Natural killer cell (primary cell): ENCODE results near the gene DCTN1. TPM values are rescaled to one million over a fixed set of nuclear protein-coding genes. Genes with fewer than 3 reads are reported as not detected.

Experiments
- ATAC-seq, 3 donors: fragments of 150-1000 bp in 2 of 3; fragments of 200-7000 bp in 1 of 3; cut with Tn5 transposase; 1 replicate in 1 of 3; 2 replicates in 2 of 3; pipeline ENCODE4 v1.10.0; 2021; ENCODE audit warnings: mild to moderate bottlenecking in 2 of 3, moderate library complexity in 2 of 3
- DNase-seq, 2 donors: peaks; one replicate each; pipeline versions ENCODE4 v3.0.0 to v3.0.0-alpha.2; 2013 to 2021; ENCODE audit warnings: mixed read lengths in 1 of 2
- H3K27ac ChIP-seq: one replicate; pipeline ENCODE4 v1.5.1; 2013; ENCODE audit warnings: mild to moderate bottlenecking, low read length
- H3K27me3 ChIP-seq: one replicate; pipeline ENCODE4 v1.6.1; 2013; ENCODE audit warnings: low read length; ENCODE audit not compliant: control insufficient read depth, insufficient read depth
- H3K36me3 ChIP-seq: one replicate; pipeline ENCODE4 v1.6.1; 2013; ENCODE audit warnings: low read length; ENCODE audit not compliant: control insufficient read depth, insufficient read depth
- H3K4me1 ChIP-seq: one replicate; pipeline ENCODE4 v1.6.1; 2013; ENCODE audit warnings: low read length; ENCODE audit not compliant: control insufficient read depth, insufficient read depth
- H3K4me3 ChIP-seq: one replicate; pipeline ENCODE4 v1.5.1; 2013; ENCODE audit warnings: low read length
- H3K9me3 ChIP-seq: one replicate; pipeline ENCODE4 v1.6.1; 2013; ENCODE audit warnings: low read length; ENCODE audit not compliant: control insufficient read depth, insufficient read depth
- H3K27ac Mint-ChIP-seq, 2 donors: one replicate each; pipeline ENCODE4 v1.8.0; 2022; ENCODE audit warnings: mild to moderate bottlenecking in 2 of 2, mixed read lengths in 2 of 2, moderate library complexity in 1 of 2
- H3K27me3 Mint-ChIP-seq, 2 donors: one replicate each; pipeline ENCODE4 v1.8.0; 2022; ENCODE audit warnings: low read depth in 2 of 2, mixed read lengths in 2 of 2
- H3K36me3 Mint-ChIP-seq: one replicate; pipeline ENCODE4 v1.8.0; 2022; ENCODE audit warnings: mixed read lengths
- H3K4me1 Mint-ChIP-seq, 2 donors: one replicate each; pipeline ENCODE4 v1.8.0; 2022; ENCODE audit warnings: mixed read lengths in 2 of 2
- H3K4me3 Mint-ChIP-seq: one replicate; pipeline ENCODE4 v1.8.0; 2022; ENCODE audit warnings: mild to moderate bottlenecking, moderate library complexity, mixed read lengths
- H3K9me3 Mint-ChIP-seq, 2 donors: one replicate each; pipeline ENCODE4 v1.8.0; 2022; ENCODE audit warnings: mixed read lengths in 2 of 2
- WGBS: methylation state at CpG from one replicate; pipeline ENCODE4 v1.1.7; 2013; ENCODE audit warnings: missing lambda C conversion rate; ENCODE audit not compliant: insufficient coverage; 5-methylcytosine and 5-hydroxymethylcytosine counted together
- intact Hi-C: fragments of 100-400 bp; cut with micrococcal nuclease; formaldehyde crosslinking; loops from one replicate; pipeline ENCODE4 v1.14.2; 2022
- total RNA-seq, 4 donors: library from RNA; stranded (reverse); fragments of 120-200 nt in 1 of 4; gene quantifications; one replicate each; pipeline versions ENCODE4 v1.2.3 to v1.2.4, GENCODE V29; 2013 to 2022
- TF ChIP-seq, protein P1 (sequence below): fragments of 200-600 bp; IDR thresholded peaks from one replicate; pipeline ENCODE4 v1.8.0; 2022; ENCODE audit warnings: antibody characterized with exemption

The DCTN1 gene
- total RNA-seq, 3 donors from 2014 or later (not counting 1 experiment from before 2014, with no cell fraction given) = 103 to 116 (median 116) TPM

DNA sequence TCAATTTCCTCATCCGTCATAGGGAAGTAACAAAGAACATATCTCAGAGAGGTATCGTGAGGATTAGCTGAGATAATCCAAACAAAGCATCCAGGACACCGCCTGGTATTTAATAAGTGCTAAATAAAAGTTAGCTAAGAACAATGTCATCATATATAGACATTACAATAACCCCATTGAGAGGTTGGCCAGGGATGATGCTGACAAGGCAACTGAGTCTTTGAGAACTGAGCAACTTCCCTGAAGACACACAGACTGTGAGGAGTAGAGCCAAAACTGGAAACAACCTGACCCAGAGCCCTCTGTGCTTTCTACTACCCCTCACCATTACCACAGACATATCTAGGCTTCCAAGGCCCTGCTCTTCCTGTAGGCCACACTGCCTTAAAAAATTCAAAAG is 1.6 kb upstream of the DCTN1 start:
- Histone ChIP-seq H3K36me3 (peaks cover 18% of the 10 kb centered on the region), H3K27me3 (no peaks in the 10 kb centered on the region), H3K9me3 (no peaks in the 10 kb centered on the region), H3K27ac (no peak overlapping the region), H3K4me1 (peaks cover 20% of the 10 kb centered on the region), H3K4me3 (no peak overlapping the region)
- Mint-ChIP-seq H3K4me3 (no peak overlapping the region), H3K27ac (peak overlapping the region in 1 of 2 donors; percentile 50), H3K36me3 (no peaks in the 10 kb centered on the region), H3K4me1 (peaks cover 46 to 50% of the 10 kb centered on the region in 2 donors), H3K27me3 (no peaks in the 10 kb centered on the region), H3K9me3 (no peaks in the 10 kb centered on the region)
- WGBS = 89% methylated on average over 1 of the region's 3 CpGs
- TF ChIP-seq, protein P1, sequence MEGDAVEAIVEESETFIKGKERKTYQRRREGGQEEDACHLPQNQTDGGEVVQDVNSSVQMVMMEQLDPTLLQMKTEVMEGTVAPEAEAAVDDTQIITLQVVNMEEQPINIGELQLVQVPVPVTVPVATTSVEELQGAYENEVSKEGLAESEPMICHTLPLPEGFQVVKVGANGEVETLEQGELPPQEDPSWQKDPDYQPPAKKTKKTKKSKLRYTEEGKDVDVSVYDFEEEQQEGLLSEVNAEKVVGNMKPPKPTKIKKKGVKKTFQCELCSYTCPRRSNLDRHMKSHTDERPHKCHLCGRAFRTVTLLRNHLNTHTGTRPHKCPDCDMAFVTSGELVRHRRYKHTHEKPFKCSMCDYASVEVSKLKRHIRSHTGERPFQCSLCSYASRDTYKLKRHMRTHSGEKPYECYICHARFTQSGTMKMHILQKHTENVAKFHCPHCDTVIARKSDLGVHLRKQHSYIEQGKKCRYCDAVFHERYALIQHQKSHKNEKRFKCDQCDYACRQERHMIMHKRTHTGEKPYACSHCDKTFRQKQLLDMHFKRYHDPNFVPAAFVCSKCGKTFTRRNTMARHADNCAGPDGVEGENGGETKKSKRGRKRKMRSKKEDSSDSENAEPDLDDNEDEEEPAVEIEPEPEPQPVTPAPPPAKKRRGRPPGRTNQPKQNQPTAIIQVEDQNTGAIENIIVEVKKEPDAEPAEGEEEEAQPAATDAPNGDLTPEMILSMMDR = no peak
- DNase-seq (no peak), ATAC-seq (no peak)
- intact Hi-C loops = no loop called here

DNA sequence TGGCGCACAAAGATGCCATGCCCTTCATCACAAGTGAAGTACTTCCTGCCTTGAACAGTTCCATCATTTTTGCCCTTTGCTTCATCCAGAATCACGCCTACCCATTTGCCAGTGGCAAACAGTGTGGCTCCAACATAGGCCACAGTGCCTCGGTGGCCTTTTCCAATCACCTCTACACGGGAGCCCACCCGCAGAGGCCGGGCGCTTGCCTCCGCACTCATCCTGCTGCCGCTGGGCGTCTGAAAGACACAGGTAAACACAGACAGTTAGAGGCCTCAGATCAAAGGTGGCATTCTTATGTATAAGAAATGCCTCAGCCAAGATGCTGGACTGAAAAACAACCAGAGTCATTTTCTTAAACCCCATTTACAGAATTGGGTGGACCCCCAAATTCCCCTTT is 2.1 kb downstream of the DCTN1 start:
- DNase-seq (no peak), ATAC-seq (no peak)
- no peaks in the 10 kb centered on the region for H3K36me3 Mint-ChIP-seq
- H3K27me3 Mint-ChIP-seq = no peaks in the 10 kb centered on the region
- H3K4me3 Mint-ChIP-seq = no peak overlapping the region
- H3K27ac Mint-ChIP-seq = no peak overlapping the region
- Histone ChIP-seq H3K27me3 (no peaks in the 10 kb centered on the region), H3K36me3 (peaks cover 18% of the 10 kb centered on the region), H3K4me1 (peaks cover 25% of the 10 kb centered on the region), H3K4me3 (no peak overlapping the region), H3K27ac (no peak overlapping the region), H3K9me3 (no peaks in the 10 kb centered on the region)
- WGBS = 95% methylated on average over 10 of the region's 10 CpGs
- intact Hi-C loops = no loop called here
- peaks cover 60 to 67% of the 10 kb centered on the region in 2 donors for H3K4me1 Mint-ChIP-seq
- TF ChIP-seq, protein P1 = no peak
- H3K9me3 Mint-ChIP-seq = no peaks in the 10 kb centered on the region

DNA sequence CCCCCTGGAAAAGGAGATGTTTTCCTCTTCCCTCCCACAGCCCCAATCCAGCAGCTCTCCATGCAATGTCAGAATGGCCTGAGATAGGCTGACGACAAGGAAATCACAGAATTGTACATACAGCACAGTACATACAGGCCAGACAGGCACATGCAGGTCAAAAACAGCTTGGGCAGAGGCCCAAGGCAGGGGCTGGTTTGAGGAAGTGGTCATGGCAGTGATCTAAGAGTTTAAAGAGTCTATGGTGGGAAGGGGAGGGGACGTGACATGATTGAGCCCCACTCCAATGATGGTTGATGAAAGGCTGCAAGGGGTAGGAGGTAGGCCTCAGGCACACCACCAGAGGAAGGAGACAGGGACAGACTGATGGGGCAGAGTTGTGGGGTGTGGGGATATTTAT is 4.3 kb downstream of the DCTN1 start:
- DNase-seq (no peak), ATAC-seq (no peak)
- Mint-ChIP-seq H3K4me1 (peaks cover 55 to 62% of the 10 kb centered on the region in 2 donors), H3K36me3 (peaks cover 5% of the 10 kb centered on the region), H3K4me3 (no peak overlapping the region), H3K27me3 (no peaks in the 10 kb centered on the region), H3K9me3 (no peaks in the 10 kb centered on the region), H3K27ac (no peak overlapping the region)
- intact Hi-C loops = no loop called here
- Histone ChIP-seq H3K9me3 (no peaks in the 10 kb centered on the region), H3K27me3 (no peaks in the 10 kb centered on the region), H3K27ac (no peak overlapping the region), H3K4me3 (no peak overlapping the region), H3K36me3 (peaks cover 27% of the 10 kb centered on the region), H3K4me1 (peaks cover 24% of the 10 kb centered on the region)
- TF ChIP-seq, protein P1 = no peak
- WGBS = 59% methylated on average over 2 of the region's 2 CpGs

DNA sequence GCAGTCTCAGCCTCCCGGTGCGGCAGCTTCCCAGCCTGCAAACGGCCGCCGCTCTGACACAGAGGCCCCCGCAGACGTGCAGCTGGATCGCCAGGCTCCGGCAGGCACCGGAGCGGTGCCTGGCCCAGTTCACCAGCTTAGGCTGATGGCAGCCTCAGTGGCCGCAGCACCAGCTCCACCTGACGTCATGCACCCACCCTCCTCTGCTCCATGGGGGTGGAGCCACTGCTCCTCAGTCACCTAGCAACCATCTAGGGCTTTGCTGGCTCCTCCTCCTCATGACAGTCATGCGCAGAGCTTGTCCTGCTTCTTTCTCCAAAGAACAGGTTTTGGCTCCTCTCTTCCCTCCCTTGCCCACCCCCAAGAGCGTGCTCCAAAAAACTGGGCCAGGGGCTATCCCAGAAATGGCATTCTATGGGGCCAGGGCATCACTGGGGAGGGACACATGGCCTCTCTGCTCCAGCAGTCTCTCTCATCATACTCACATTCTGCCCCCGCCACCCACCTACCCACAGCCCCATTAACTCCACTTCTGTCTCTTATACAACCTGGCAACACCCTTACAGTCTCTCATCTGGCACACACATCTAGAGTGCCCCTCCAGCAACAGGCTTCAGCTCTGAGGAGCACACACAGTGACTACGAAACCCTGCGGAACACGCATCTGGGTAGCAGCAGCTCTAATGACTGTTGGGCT is 5.5 kb downstream of the DCTN1 start:
- no peak overlapping the region for H3K4me3 Mint-ChIP-seq
- DNase-seq (no peak), ATAC-seq (no peak)
- Histone ChIP-seq H3K27me3 (no peaks in the 10 kb centered on the region), H3K36me3 (peaks cover 39% of the 10 kb centered on the region), H3K4me1 (peaks cover 13% of the 10 kb centered on the region), H3K27ac (no peak overlapping the region), H3K4me3 (no peak overlapping the region), H3K9me3 (no peaks in the 10 kb centered on the region)
- peaks cover 10% of the 10 kb centered on the region for H3K36me3 Mint-ChIP-seq
- intact Hi-C loops = loop anchor here (5.0 kb wide), 1 partner anchor 697 kb away; no protein-coding TSS in a partner anchor
- H3K9me3 Mint-ChIP-seq = no peaks in the 10 kb centered on the region
- TF ChIP-seq, protein P1 = no peak
- no peaks in the 10 kb centered on the region for H3K27me3 Mint-ChIP-seq
- H3K27ac Mint-ChIP-seq = no peak overlapping the region
- peaks cover 44 to 50% of the 10 kb centered on the region in 2 donors for H3K4me1 Mint-ChIP-seq
- 95% methylated on average over 19 of the region's 19 CpGs for whole genome bisulfite sequencing
